ENCODE data around the gene SCEL. TPM values are rescaled to one million over a fixed set of nuclear protein-coding genes. Genes with fewer than 3 reads are reported as not detected.

SCEL gene
- total and polyA plus RNA-seq, 2 of the 8 experiments (the other 6 are each of a cell fraction or from before 2014, with no cell fraction given): not detected

GRCh38 chr13:77595166-77595810 lies 59.8 kb downstream of the SCEL start:
- ChIA-PET POLR2A (ENCODE audit: partially characterized antibody) (no interaction called here), CTCF (ENCODE audit: partially characterized antibody) (interaction anchor here (1.1 to 7.5 kb wide), 4 partner anchors 10 to 216 kb away, joined by 3 to 104 read pairs (median 4); no protein-coding TSS in a partner anchor)
- no peak overlapping the region for H3K14ac ChIP-seq (ENCODE audit: insufficient read length)
- no peak overlapping the region for H3K4me2 ChIP-seq (ENCODE audit: insufficient read depth in 1 of 2, low read depth in 2 of 2, low read length in 2 of 2)
- H2AK5ac ChIP-seq (ENCODE audit: low read depth, low read length): no peak overlapping the region
- no peaks in the 10 kb centered on the region for H3K9me3 ChIP-seq (ENCODE audit: insufficient read depth in 2 of 2, low read depth in 1 of 2, low read length in 1 of 2)
- H2BK120ac ChIP-seq (replicated peaks; ENCODE audit: low read depth, low read length): no peak overlapping the region
- no peak overlapping the region for H2BK20ac ChIP-seq (ENCODE audit: low read length)
- WGBS, 2 experiments (ENCODE audit: extremely low coverage in 1 of 2, insufficient coverage in 1 of 2, insufficient read length in 1 of 2, insufficient replicate concordance in 2 of 2, low coverage in 1 of 2, low lambda C conversion rate in 2 of 2, missing lambda C conversion rate in 1 of 2): 83% methylated on average over 2 of the region's 2 CpGs; no CpG with 5 or more reads in 1 of the 2 experiments
- no peaks in the 10 kb centered on the region for H3K79me1 ChIP-seq (ENCODE audit: low read depth, low read length)
- H2AFZ ChIP-seq (ENCODE audit: low read length): no peak overlapping the region
- H2BK15ac ChIP-seq (ENCODE audit: low read length): no peak overlapping the region
- peaks cover 0 to 3% (median 1%) of the 10 kb centered on the region in 4 experiments; a peak in 3 of 7 replicates for H3K4me1 ChIP-seq (replicated peaks in 1 of 4; ENCODE audit: control insufficient read depth in 3 of 4, insufficient read depth in 4 of 4, low read length in 3 of 4)
- H4K20me1 ChIP-seq (replicated peaks in 1 of 2; ENCODE audit: control insufficient read depth in 1 of 2, insufficient read depth in 2 of 2, low read length in 2 of 2): no peaks in the 10 kb centered on the region
- H3K23ac ChIP-seq (ENCODE audit: insufficient read length): no peak overlapping the region
- H3K4me3 ChIP-seq (ENCODE audit: extremely low read depth in 1 of 4, insufficient read depth in 2 of 4, low read depth in 3 of 4, low read length in 4 of 4): no peak overlapping the region
- no peak for DNase-seq (ENCODE audit: low read depth in 1 of 2, low spot score in 2 of 2)
- no peak overlapping the region for H3K27ac ChIP-seq (ENCODE audit: low read depth, low read length)
- H2BK12ac ChIP-seq (ENCODE audit: low read depth, low read length): no peak overlapping the region
- H3K4ac ChIP-seq (replicated peaks; ENCODE audit: insufficient read length, low read depth, low read length): no peak overlapping the region
- no peak overlapping the region for H3K18ac ChIP-seq (ENCODE audit: extremely low read depth, low read length)
- H3K9ac ChIP-seq (replicated peaks in 1 of 4; ENCODE audit: extremely low read depth in 1 of 4, low read depth in 3 of 4, low read length in 3 of 4): no peak overlapping the region
- no peaks in the 10 kb centered on the region for H3K27me3 ChIP-seq (replicated peaks in 1 of 4; ENCODE audit: control insufficient read depth in 3 of 4, extremely low read depth in 1 of 4, insufficient read depth in 3 of 4, low read length in 3 of 4)
- no peak for FAIRE-seq
- H3K23me2 ChIP-seq (ENCODE audit: low read depth, low read length): no peaks in the 10 kb centered on the region
- H3K56ac ChIP-seq (replicated peaks; ENCODE audit: insufficient read length, low read depth, low read length): no peak overlapping the region
- no peak overlapping the region for H4K5ac ChIP-seq (ENCODE audit: insufficient read length, low read depth, low read length)
- no peaks in the 10 kb centered on the region for H3K36me3 ChIP-seq (ENCODE audit: control insufficient read depth in 2 of 4, insufficient read depth in 4 of 4, low read length in 3 of 4)
- H4K8ac ChIP-seq (ENCODE audit: extremely low read depth, insufficient read depth, low read length): no peak overlapping the region
- H3K79me2 ChIP-seq (ENCODE audit: control insufficient read depth in 1 of 2, insufficient read depth in 2 of 2, low read length in 2 of 2): no peaks in the 10 kb centered on the region
- H4K91ac ChIP-seq (replicated peaks; ENCODE audit: insufficient read length, low read length): no peak overlapping the region
- no peak overlapping the region for H2BK5ac ChIP-seq (ENCODE audit: low read depth, low read length)
- TF ChIP-seq POU5F1 (IDR thresholded peaks at IDR 0.05; ENCODE audit: low read depth, low read length) (no peak), RAD21 (IDR thresholded peaks at IDR 0.05 in 1 of 2, conservative IDR thresholded peaks at IDR 0.05 in 1 of 2; ENCODE audit: low read depth in 2 of 2, low read length in 2 of 2) (no peak), GTF2F1 (IDR thresholded peaks at IDR 0.05; ENCODE audit: borderline replicate concordance, low read depth, low read length) (no peak), GABPA (IDR thresholded peaks at IDR 0.05; ENCODE audit: borderline replicate concordance, insufficient read depth, low read length) (no peak), E2F6 (IDR thresholded peaks at IDR 0.05) (no peak), CBX5 (IDR thresholded peaks at IDR 0.05; ENCODE audit: low read depth, low read length) (no peak), POLR2AphosphoS5 (IDR thresholded peaks at IDR 0.05; ENCODE audit: low read depth, low read length) (no peak), ASH2L (IDR thresholded peaks at IDR 0.05; ENCODE audit: low read length) (no peak), SUZ12 (IDR thresholded peaks at IDR 0.05; ENCODE audit: low read length) (no peak), EZH2 (IDR thresholded peaks at IDR 0.05; ENCODE audit: low read depth, low read length, severe bottlenecking) (no peak), CREB1 (IDR thresholded peaks at IDR 0.05) (no peak), ATF3 (IDR thresholded peaks at IDR 0.05; ENCODE audit: insufficient read depth, low read depth, low read length) (no peak)
